Neural progenitor cell (in vitro differentiated cells): Measurements from ENCODE around the gene GNAI2. TPM values are rescaled to one million over a fixed set of nuclear protein-coding genes. Genes with fewer than 3 reads are reported as not detected.

Experiments used
- DNase-seq: peaks from one replicate; pipeline ENCODE4 v3.0.0-alpha.2; 2016; ENCODE audit warnings: low spot score
- H2AFZ ChIP-seq: fragments of 200-600 bp; sonication (generic); replicated peaks from 2 replicates; pipeline ENCODE4 v1.6.1; 2016; ENCODE audit warnings: antibody characterized with exemption
- H3F3A ChIP-seq: fragments of 200-600 bp; sonication (generic); 2 replicates; pipeline ENCODE4 v1.6.1; 2016; ENCODE audit warnings: antibody characterized with exemption, low read depth
- H3K27ac ChIP-seq: fragments of 200-600 bp; sonication (generic); 2 replicates; pipeline ENCODE4 v1.5.1; 2016; ENCODE audit warnings: mild to moderate bottlenecking
- H3K27me3 ChIP-seq: fragments of 200-600 bp; sonication (generic); 2 replicates; pipeline ENCODE4 v1.6.1; 2016; ENCODE audit warnings: mild to moderate bottlenecking, moderate library complexity
- H3K36me3 ChIP-seq: fragments of 200-600 bp; sonication (generic); 2 replicates; pipeline ENCODE4 v1.5.1; 2016
- H3K4me1 ChIP-seq: fragments of 200-600 bp; sonication (generic); 2 replicates; pipeline ENCODE4 v1.6.1; 2016; ENCODE audit warnings: mixed run types
- H3K4me2 ChIP-seq: fragments of 200-600 bp; sonication (generic); 2 replicates; pipeline ENCODE4 v1.6.1; 2016
- H3K4me3 ChIP-seq: fragments of 200-600 bp; sonication (generic); 2 replicates; pipeline ENCODE4 v1.5.1; 2016
- H3K79me2 ChIP-seq: fragments of 200-600 bp; sonication (generic); 2 replicates; pipeline ENCODE4 v1.6.1; 2016; ENCODE audit warnings: low read depth
- H3K9ac ChIP-seq: fragments of 200-600 bp; sonication (generic); 2 replicates; pipeline ENCODE4 v1.6.1; 2016
- H3K9me3 ChIP-seq: fragments of 200-600 bp; sonication (generic); 2 replicates; pipeline ENCODE4 v1.5.1; 2016; ENCODE audit warnings: low read depth
- H4K20me1 ChIP-seq: fragments of 200-600 bp; sonication (generic); 2 replicates; pipeline ENCODE4 v1.6.1; 2016; ENCODE audit warnings: low read depth
- H3K27ac Mint-ChIP-seq: 3 replicates; pipeline ENCODE4 v1.8.0; 2021; ENCODE audit warnings: mixed read lengths
- H3K27me3 Mint-ChIP-seq: 2 replicates; pipeline ENCODE4 v1.8.0; 2022; ENCODE audit warnings: low read depth, mild to moderate bottlenecking, inconsistent platforms, moderate library complexity, mixed read lengths; ENCODE audit not compliant: insufficient read depth
- H3K36me3 Mint-ChIP-seq: 3 replicates; pipeline ENCODE4 v1.8.0; 2021; ENCODE audit warnings: mixed read lengths
- H3K4me1 Mint-ChIP-seq: 3 replicates; pipeline ENCODE4 v1.8.0; 2021; ENCODE audit warnings: mixed read lengths
- H3K4me3 Mint-ChIP-seq: 3 replicates; pipeline ENCODE4 v1.8.0; 2021; ENCODE audit warnings: mild to moderate bottlenecking, moderate library complexity, mixed read lengths
- H3K9me3 Mint-ChIP-seq: 3 replicates; pipeline ENCODE4 v1.8.0; 2020; ENCODE audit warnings: mixed read lengths
- CTCF ChIP-seq: fragments of 200-600 bp; sonication (generic); IDR thresholded peaks from 2 replicates; pipeline ENCODE4 v1.5.1; 2017; ENCODE audit warnings: antibody characterized with exemption, mild to moderate bottlenecking
- EZH2 ChIP-seq: fragments of 200-600 bp; sonication (generic); IDR thresholded peaks from 2 replicates; pipeline ENCODE4 v1.6.1; 2017; ENCODE audit warnings: antibody characterized with exemption, mild to moderate bottlenecking, moderate library complexity
- EZH2phosphoT487 ChIP-seq: fragments of 200-600 bp; sonication (generic); IDR thresholded peaks from 2 replicates; pipeline ENCODE4 v1.6.1; 2017; ENCODE audit warnings: antibody characterized with exemption
- total RNA-seq: library from RNA; depleted of rRNA; stranded (reverse); fragments of >200 nt; gene quantifications from 2 replicates; pipeline ENCODE4 v1.2.3, GENCODE V29; 2015; ENCODE audit warnings: low replicate concordance

GNAI2 gene
- total RNA-seq, 1 donor from 2014 or later = 249 TPM

- H3K9ac ChIP-seq = no peak overlapping the region
- TF ChIP-seq EZH2phosphoT487 (no peak), CTCF (no peak), EZH2 (no peak)
- Mint-ChIP-seq H3K27me3 (peaks cover 11% of the 10 kb centered on the region), H3K27ac (peak overlapping the region; percentile 19), H3K9me3 (no peaks in the 10 kb centered on the region), H3K4me3 (peak overlapping the region; percentile 22), H3K4me1 (peaks cover 68% of the 10 kb centered on the region), H3K36me3 (no peaks in the 10 kb centered on the region)
- H3K27ac ChIP-seq = no peak overlapping the region
- H3K79me2 ChIP-seq = no peaks in the 10 kb centered on the region
- DNase-seq = no peak
- H2AFZ ChIP-seq = no peak overlapping the region
- peaks cover 36% of the 10 kb centered on the region for H3F3A ChIP-seq
- H3K27me3 ChIP-seq = peaks cover 6% of the 10 kb centered on the region
- no peak overlapping the region for H3K4me3 ChIP-seq
- no peaks in the 10 kb centered on the region for H3K9me3 ChIP-seq
- peaks cover 55% of the 10 kb centered on the region for H3K4me1 ChIP-seq
- H3K4me2 ChIP-seq = no peak overlapping the region
- H3K36me3 ChIP-seq = no peaks in the 10 kb centered on the region
- no peaks in the 10 kb centered on the region for H4K20me1 ChIP-seq
Measured at GRCh38 chr3:50268276-50268675, 32.3 kb downstream of the GNAI2 start.

GRCh38 chr3:50268703-50269451 lies 32.9 kb downstream of the GNAI2 start, which contains the start of gene SEMA3B:
Gene SEMA3B, plus strand, starts transcription at chr3:50269147. Its CDS starts 94 bp downstream, at chr3:50269241.
- Histone ChIP-seq H3K4me3 (no peak within 1 kb of the TSS), H3K4me1 (peaks cover 51% of the 10 kb centered on the region), H3F3A (peaks cover 30% of the 10 kb centered on the region), H2AFZ (no peak within 1 kb of the TSS), H3K79me2 (no peaks in the 10 kb centered on the region), H3K36me3 (no peaks in the 10 kb centered on the region), H4K20me1 (no peaks in the 10 kb centered on the region), H3K27me3 (peaks cover 12% of the 10 kb centered on the region), H3K4me2 (peak within 1 kb of the TSS; percentile 58), H3K27ac (no peak within 1 kb of the TSS), H3K9ac (no peak within 1 kb of the TSS), H3K9me3 (no peaks in the 10 kb centered on the region)
- H3K4me1 Mint-ChIP-seq = peaks cover 64% of the 10 kb centered on the region
- peaks cover 10% of the 10 kb centered on the region for H3K27me3 Mint-ChIP-seq
- H3K4me3 Mint-ChIP-seq = peak within 1 kb of the TSS; percentile 22
- peak within 1 kb of the TSS; percentile 76 for H3K27ac Mint-ChIP-seq
- no peaks in the 10 kb centered on the region for H3K36me3 Mint-ChIP-seq
- no peak for DNase-seq
- H3K9me3 Mint-ChIP-seq = no peaks in the 10 kb centered on the region
- TF ChIP-seq EZH2phosphoT487 (no peak), EZH2 (no peak), CTCF (no peak)

- H3K4me1 ChIP-seq = peaks cover 46% of the 10 kb centered on the region
- H3K4me2 ChIP-seq = peak overlapping the region; percentile 43
Measured at GRCh38 chr3:50269460-50269859, 33.5 kb downstream of the GNAI2 start.

More at GRCh38 chr3:50269460-50269859, 33.5 kb downstream of the GNAI2 start:
- Mint-ChIP-seq H3K4me1 (peaks cover 63% of the 10 kb centered on the region), H3K9me3 (no peaks in the 10 kb centered on the region), H3K27me3 (peaks cover 15% of the 10 kb centered on the region), H3K36me3 (no peaks in the 10 kb centered on the region), H3K4me3 (no peak overlapping the region), H3K27ac (peak overlapping the region; percentile 76)
- H3K36me3 ChIP-seq = no peaks in the 10 kb centered on the region
- TF ChIP-seq CTCF (no peak), EZH2phosphoT487 (no peak), EZH2 (no peak)
- H3K27me3 ChIP-seq = peaks cover 17% of the 10 kb centered on the region
- no peak overlapping the region for H3K9ac ChIP-seq
- no peak overlapping the region for H3K4me3 ChIP-seq
- no peak for DNase-seq
- no peak overlapping the region for H3K27ac ChIP-seq
- H2AFZ ChIP-seq = no peak overlapping the region
- peaks cover 26% of the 10 kb centered on the region for H3F3A ChIP-seq
- no peaks in the 10 kb centered on the region for H3K79me2 ChIP-seq
- no peaks in the 10 kb centered on the region for H3K9me3 ChIP-seq
- H4K20me1 ChIP-seq = no peaks in the 10 kb centered on the region
